Measurements from ENCODE around the gene KRTCAP2.

KRTCAP2 gene

DNA sequence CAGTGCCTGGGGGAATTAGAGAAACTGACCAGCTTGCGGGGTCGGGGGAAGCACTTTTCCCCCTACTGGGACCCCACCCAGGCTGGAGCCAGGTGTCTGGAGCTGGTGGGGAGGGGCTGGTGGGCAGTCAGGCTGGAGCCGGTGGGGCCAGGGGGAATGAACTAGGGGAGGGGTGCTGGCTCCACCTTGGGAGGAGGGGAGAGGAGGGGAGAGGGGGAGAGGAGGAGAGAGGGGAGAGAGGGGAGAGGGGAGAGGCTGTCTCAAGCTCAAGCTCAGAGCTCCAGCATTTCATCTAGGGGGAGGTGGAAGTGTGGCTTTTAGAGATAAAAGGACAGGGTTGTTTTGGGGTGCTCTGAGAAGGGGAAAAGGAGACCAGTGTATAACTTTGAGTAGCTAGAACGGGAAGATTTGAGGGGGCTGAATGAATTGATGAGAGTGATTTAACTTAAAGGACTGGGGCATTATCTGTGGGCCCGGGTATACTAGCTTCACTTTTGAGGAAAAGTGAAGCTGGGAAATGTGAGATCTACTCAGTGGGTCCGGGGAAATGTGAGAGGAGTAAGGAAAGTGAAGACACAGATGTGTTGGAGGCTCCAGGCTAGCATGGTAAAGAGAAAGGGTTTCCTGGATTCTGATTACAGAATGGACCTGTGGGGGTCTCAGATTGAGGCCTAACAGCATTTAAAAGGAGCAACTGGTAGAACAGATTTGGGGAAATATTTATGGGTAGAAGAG, 42.7 kb downstream of the KRTCAP2 start:
- DNase-seq = no peak

DNA sequence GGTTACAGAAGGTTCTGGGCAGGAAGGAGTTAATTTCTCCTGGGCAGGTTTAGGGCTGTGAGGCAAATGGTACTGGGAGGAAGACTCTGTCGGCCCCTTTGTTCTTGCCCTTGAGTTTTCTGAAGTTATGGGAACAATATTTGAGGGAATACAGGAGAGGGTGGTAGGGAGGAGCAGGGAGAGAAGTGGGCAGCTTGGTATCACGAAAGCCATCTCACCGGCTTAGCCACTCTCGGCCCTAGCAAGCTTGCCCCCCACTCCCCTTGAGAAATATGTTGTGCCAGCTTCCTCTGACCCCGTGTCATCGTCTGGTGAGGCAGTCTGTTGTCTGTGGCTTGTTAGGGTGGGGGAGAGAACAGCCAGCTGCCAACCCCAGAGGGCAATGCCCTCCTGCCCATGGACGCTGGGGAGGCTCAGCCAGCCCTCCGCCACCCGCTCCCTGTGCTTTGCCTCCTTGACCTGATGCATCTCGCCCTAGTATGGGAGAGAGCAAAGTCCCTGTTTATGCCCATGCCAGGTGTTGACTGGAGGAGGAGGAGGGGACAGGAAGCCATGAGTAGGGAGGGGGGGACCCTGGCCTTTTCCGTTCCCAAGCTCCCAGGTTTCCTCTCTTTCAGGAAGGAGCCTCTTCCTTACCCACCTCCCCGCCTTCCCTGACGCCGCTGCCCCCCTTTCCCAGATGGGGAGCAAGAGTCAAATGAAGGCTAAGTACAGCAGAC, 44.2 kb downstream of the KRTCAP2 start:
- DNase-seq = peak; percentile 24

DNA sequence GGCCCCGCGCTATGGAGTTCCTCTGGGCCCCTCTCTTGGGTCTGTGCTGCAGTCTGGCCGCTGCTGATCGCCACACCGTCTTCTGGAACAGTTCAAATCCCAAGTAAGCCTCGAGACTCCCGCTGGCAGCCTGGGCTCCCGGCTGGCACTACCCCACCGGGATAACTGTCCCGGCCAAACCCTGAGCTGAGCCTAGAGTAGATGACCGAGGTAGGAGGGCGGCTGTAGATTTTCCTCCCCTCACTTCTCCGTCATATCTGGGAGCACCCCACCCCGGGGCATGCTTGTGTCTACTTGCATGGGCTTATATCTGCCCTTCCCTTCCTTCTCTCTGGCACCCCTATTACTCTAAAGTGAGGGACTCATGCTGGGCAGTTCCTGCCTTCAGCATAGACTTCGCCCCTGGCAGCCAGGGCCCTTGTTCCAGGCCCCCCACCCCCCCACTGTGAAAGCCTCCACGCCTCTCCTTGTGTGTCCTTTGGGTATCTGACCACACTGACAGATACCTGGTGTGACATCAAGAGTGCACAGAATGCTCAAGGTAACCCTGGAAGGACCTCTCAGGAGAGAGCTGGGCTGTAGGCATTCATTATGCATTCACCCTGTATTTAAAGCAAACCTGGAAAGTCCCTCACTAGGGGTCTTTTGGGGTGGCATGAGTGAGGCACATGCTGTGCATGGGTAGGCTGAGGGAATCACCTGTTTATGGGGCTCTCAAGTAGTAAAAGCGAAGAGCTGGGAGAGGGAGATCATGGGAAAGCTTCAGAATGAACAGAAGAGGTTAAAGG, 44.9 kb downstream of the KRTCAP2 start:
- DNase-seq = peak; percentile 59

DNA sequence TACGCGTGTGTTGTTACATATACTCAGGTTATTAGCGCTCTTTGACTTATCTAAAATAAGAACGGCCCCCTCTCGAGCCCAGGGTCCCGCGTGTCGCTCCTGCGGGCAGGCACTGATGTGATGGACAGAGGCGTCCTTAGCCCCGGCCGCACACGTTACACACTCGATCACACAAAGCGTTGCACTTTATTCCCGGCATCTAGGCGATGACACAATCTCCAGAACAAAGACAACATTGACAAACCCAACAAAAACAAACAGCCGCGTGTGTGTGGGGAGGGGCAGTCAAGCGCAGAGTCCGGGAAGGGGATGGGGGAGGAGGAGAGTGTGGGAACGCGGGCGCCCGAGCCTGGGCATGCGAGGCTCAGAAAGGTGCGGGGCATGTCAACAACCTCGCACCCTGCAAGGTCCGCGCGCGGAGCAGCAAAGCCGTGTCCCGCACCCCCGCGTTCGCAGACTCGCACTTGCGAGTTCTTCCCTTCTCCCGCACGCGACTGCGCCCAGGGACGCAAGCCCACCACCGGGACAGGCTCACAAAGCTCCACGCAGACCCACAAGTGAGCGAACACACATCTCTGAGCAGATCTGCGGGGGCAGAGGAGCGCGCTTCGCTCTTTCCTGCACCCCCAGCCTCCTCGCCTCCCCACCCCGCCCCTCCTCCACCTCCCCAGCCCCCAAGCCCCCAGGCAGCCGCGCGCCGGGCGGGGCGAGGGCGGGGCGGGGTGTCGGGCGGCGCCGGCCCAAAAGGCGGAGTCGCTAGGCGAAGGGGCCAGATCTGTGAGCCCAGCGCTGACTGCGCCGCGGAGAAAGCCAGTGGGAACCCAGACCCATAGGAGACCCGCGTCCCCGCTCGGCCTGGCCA, 45.8 kb downstream of the KRTCAP2 start, which contains the start of gene EFNA1:
TSS of gene EFNA1 (plus strand) at position 772 of the 862 bp plus-strand sequence. CDS start 102 bp downstream, outside the sequence.
- peak; percentile 77 for DNase-seq

DNA sequence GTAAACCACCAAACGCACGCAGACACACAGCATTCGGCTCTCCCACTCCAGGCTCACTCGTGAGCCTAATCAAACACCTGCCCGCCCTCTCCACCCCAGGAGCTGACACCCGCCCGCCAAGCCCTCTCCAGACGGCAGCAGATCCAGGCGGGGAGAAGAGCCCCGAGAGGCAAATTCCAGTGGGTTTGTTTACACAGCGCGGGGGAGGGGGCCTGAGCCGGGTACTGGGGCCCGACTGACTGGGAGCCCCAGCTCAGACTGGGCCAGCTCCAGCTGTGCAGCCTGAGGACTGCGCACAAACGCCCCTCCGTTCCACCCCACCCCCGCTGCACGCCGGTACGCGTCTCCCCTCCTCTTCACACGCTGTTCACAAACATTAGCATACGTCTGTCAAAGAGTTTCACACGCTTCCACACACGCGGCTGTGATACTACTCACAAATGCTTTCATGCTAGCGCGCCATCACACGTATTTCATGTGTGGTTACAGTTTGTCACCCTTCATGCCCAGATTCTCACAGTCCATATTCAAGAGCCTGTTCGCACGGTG, 46.5 kb downstream of the KRTCAP2 start:
- DNase-seq = peak; percentile 75

DNA sequence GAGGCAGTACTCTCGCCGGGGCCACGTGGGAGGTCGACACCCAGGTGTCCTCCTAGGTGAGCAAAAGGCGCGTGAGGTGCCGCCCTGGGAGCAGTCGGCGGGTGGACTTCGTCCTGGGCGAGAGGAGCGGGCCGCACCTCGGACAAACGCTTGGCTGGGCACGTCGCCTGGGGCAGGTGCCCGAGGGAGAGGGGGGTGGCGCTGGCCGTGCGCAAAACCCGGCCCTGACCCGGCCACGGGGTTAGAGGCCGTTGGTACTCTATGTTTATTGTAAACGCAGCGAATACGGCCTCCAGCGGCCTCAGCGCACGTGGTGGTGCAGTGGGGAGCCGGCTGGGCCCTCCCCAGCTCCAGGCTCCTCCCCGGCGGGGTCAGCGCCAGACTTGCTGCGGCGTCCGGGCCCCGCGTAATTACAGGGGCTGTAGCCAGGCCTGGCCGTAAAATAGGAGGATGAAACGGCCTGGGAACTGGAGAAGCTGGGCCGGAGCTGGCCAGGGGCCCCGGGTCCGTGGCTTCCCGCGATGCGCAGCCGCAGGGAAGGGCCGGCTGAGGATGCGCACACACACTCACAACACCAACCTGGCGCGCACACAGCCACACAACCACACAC, 47.1 kb downstream of the KRTCAP2 start:
- peak; percentile 74 for DNase-seq

DNA sequence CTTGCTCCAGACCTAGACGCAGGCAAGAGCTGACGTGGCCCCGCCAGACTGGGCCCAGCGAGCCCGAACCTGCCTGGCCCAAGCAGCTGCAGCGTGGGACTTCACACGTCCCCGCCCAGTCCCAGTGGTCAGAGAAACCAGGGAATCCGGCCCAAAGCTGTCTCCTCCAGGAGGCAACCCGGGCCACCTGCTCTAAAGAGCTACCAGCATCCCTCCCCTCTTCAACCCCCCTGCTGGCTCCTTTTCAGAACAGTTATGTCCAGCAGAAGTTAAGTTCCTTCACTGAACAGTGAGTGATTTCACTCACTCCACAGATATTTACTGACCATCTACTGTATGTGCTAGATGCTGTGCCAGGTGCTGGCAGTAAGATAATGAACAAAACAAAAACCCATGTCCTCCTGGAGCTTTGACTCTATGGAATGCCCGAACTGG, 47.6 kb downstream of the KRTCAP2 start:
- no peak for DNase-seq

DNA sequence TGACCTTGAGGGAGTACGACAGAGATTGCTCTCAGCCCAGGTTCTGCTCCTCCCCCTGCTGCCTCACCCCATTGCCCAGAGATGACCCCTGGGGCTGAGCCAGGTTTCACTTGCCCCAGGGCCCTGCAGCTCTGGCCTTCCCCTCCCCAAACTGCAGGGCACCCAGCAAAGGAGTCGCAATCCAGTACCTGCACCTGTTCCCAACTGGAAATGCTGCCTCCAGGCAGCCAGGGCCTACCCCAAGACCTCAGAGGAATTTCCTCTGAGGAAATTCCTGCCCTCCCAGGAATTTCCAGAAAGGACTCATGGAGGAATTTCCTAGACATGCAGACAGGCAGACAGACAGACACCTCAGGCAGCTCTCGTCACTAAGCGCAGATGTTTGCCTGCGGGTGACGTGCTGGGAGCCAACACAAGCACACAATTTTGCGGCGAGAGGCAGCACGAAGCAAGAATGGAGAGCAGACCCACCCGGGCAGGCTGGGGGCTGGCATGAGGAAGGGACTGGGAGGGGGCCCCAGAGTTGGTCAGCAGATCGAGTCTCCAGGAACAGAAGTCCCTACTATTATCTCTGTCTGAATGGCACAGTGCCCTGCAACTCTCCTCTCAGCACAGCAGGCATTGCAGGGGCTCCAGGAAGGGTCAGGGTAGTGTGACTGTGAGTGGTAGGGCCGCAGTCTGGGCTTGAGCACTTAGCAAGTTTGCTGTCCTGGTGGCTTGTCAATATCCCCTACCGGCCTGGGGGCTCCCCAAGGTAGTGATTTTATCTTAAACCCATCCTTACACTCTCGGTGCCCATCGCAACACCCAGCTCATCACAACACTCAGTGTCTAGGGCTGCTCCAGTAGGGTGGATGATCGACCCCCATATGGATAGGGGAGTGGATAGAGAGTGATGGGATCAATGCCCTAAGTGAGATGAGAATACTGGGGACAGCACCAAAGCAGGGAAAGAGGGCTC, 48.3 kb downstream of the KRTCAP2 start:
- no peak for DNase-seq

DNA sequence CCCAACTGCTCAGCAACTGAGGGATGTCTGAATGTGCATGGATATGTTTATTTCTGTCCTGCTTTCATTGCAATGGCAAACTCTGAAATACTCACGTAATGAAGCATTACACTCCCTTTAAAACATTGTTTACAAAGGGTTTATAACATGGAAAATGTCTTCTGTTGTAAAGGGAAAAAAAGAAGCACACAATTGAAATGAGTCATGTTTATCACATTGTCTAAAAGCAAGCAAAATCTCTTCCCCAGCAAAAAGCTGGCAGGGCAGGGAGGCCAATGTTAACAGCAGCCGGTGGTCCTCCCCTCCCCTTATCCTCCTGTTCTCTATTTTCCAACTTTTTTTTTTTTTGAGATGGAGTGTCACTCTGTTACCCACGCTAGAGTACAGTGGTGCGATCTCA, 49.3 kb downstream of the KRTCAP2 start:
- DNase-seq = no peak

DNA sequence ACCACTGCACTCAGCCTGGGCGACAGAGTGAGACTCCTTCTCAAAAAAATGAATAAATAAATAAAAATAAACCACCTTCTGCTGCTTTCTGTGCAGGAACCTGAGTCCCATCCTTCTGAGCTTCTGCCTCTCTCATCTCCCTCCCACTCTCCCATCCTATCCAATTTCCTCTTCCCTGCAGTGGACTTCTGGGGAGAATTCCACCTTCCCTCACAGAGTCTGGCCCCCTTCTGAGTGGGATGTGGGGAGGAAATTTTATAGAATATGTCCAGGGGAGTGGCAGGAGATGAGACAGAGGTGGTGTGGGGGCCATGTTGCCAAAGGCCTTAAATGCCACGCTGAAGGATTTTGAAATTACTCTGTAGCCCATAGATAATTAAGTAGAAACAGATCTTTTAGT, 50.8 kb downstream of the KRTCAP2 start:
- no peak for DNase-seq

DNA sequence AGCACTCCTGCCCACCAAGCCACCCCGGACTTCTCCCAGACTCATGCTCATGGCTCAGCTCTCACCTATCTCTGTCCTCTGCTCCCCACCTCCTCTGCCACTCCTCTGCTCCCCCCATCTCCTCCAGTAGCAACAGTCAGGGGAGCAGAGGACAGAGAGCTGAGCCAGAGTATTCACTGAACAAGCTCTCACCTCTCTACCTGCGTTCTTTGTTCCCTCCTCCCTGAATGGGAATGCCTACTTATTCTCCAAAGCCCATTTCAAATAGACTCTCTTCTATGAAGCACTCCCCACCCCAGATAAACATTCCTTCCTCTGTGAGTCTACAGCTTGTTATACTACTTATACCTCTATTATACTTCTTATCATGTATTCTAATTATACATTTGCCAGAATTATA, 51.9 kb downstream of the KRTCAP2 start:
- no peak for DNase-seq

DNA sequence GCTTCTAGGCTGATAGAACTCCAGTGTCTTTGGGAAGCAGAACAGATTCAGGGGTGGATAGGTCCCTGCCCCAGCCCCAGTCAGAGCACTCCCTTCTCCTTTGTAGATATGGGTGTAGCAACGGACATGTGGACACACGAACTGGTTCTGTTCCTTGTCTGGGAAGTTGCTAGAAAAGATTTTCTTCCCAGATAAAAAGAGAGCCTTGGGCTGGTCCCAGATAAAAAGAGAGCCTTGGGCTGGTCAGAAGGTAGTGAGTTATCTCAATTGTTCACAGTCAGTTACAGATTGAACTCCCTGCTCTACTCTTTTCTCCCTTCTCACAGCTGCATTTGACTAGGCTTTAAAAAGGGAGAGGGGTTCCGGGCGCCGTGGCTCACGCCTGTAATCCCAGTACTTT, 52.9 kb downstream of the KRTCAP2 start:
- no peak for DNase-seq
